ENCODE measurements around the gene CDH23. TPM values are rescaled to one million over a fixed set of nuclear protein-coding genes. Genes with fewer than 3 reads are reported as not detected.

CDH23 gene
- total and polyA plus RNA-seq, 2 donors (not counting 1 experiment from before 2014, with no cell fraction given): 0.37 to 0.89 TPM

DNA sequence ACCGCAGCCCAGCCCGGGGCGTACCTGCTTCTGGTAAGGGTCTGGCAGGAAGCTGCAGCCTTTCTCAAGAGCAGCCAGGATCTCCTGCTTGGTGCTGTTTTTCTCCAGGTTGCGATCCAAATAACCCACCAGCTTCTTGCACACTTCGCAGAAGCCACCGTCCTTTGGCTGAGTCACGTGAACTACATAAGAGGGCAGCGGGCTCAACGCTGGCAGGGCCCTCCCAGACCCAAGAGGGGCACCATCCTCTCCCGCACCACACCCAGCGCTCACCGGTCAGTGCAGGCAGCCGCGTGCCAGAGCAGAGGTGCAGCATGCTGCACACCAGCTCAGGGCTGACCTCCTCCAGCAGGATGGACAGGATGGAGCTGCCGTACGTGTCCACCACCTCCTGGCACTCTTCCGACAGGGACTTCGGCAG is 422.7 kb downstream of the CDH23 start:
- Histone ChIP-seq H3K36me3 (replicated peaks in 1 of 2; ENCODE audit: control extremely low read depth in 1 of 2, control insufficient read depth in 1 of 2, extremely low read depth in 1 of 2, insufficient read depth in 2 of 2, low read length in 1 of 2) (peaks cover 4 to 88% of the 10 kb centered on the region in 2 experiments), H3K9me3 (ENCODE audit: control extremely low read depth in 1 of 3, control insufficient read depth in 2 of 3, insufficient read depth in 1 of 3, low read length in 2 of 3) (no peaks in the 10 kb centered on the region), H2AFZ (ENCODE audit: insufficient read depth, low read depth, low read length, poor library complexity, severe bottlenecking) (no peak overlapping the region), H4K20me1 (ENCODE audit: control insufficient read depth, insufficient read depth, low read length, poor library complexity, severe bottlenecking) (peaks cover 6% of the 10 kb centered on the region), H3K4me3 (ENCODE audit: control extremely low read depth in 1 of 5, extremely low read depth in 1 of 5, insufficient read depth in 1 of 5, low read depth in 2 of 5, low read length in 4 of 5) (no peak overlapping the region), H3K4me2 (replicated peaks; ENCODE audit: low read depth, low read length, poor library complexity, severe bottlenecking) (no peak overlapping the region), H3K27ac (ENCODE audit: low read length in 2 of 2) (no peak overlapping the region), H3K4me1 (ENCODE audit: control insufficient read depth in 2 of 2, insufficient read depth in 2 of 2, low read length in 2 of 2) (no peaks in the 10 kb centered on the region), H3K27me3 (replicated peaks in 1 of 4; ENCODE audit: control extremely low read depth in 1 of 4, control insufficient read depth in 3 of 4, insufficient read depth in 4 of 4, low read length in 3 of 4) (no peaks in the 10 kb centered on the region), H3K9ac (ENCODE audit: low read length) (no peak overlapping the region), H3K79me2 (ENCODE audit: control insufficient read depth, insufficient read depth, low read length) (no peaks in the 10 kb centered on the region)
- Mint-ChIP-seq H3K9me3 (ENCODE audit: insufficient read depth) (no peaks in the 10 kb centered on the region), H3K4me1 (no peaks in the 10 kb centered on the region), H3K4me3 (no peak overlapping the region), H3K27me3 (no peaks in the 10 kb centered on the region), H3K27ac (no peak overlapping the region)
- intact Hi-C loops (cut with micrococcal nuclease): no loop called here
- no peak for DNase-seq
- WGBS (ENCODE audit: insufficient coverage): 98% methylated on average over 18 of the region's 18 CpGs
- ChIA-PET POLR2A (no interaction called here), CTCF (interaction anchor here (1.0 to 1.1 kb wide), 2 partner anchors 11 to 17 kb away, joined by 3 read pairs; no protein-coding TSS in a partner anchor)
- ATAC-seq (ENCODE audit: low read depth): no peak
- TF ChIP-seq CTCF (IDR thresholded peaks at IDR 0.05) (no peak), EZH2 (IDR thresholded peaks at IDR 0.05; ENCODE audit: borderline replicate concordance, insufficient read depth, low read depth, low read length, poor library complexity, severe bottlenecking) (no peak)

DNA sequence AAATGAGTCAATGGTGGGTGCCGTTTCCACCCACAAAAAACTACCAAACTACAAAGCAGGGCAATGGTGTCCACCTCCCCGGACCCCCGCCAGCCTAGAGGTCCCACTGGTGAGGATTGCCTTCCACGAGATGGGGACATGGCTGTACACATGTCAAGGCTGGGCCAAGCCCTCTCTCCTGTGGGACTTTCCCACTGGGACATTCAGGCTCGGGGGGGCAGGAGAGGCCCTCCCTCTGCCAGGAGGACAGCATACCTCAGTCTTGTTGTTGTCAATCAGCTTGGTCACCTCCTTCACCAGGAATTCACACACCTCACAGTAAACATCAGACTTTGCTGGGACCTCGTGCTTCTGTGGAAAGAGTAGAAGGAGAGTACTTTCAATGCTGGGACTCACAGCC is 423.3 kb downstream of the CDH23 start:
- H3K27me3 ChIP-seq (replicated peaks in 1 of 4; ENCODE audit: control extremely low read depth in 1 of 4, control insufficient read depth in 3 of 4, insufficient read depth in 4 of 4, low read length in 3 of 4): no peaks in the 10 kb centered on the region
- intact Hi-C loops (cut with micrococcal nuclease): no loop called here
- no peak overlapping the region for H3K27ac ChIP-seq (ENCODE audit: low read length in 2 of 2)
- no peak overlapping the region for H3K27ac Mint-ChIP-seq
- no peak overlapping the region for H3K4me3 ChIP-seq (ENCODE audit: control extremely low read depth in 1 of 5, extremely low read depth in 1 of 5, insufficient read depth in 1 of 5, low read depth in 2 of 5, low read length in 4 of 5)
- H3K9ac ChIP-seq (ENCODE audit: low read length): no peak overlapping the region
- H3K9me3 Mint-ChIP-seq (ENCODE audit: insufficient read depth): no peaks in the 10 kb centered on the region
- DNase-seq: no peak
- no peaks in the 10 kb centered on the region for H3K9me3 ChIP-seq (ENCODE audit: control extremely low read depth in 1 of 3, control insufficient read depth in 2 of 3, insufficient read depth in 1 of 3, low read length in 2 of 3)
- H3K79me2 ChIP-seq (ENCODE audit: control insufficient read depth, insufficient read depth, low read length): no peaks in the 10 kb centered on the region
- POLR2A ChIA-PET: no interaction called here
- H4K20me1 ChIP-seq (ENCODE audit: control insufficient read depth, insufficient read depth, low read length, poor library complexity, severe bottlenecking): peaks cover 6% of the 10 kb centered on the region
- CTCF ChIA-PET: interaction anchor here (0.9 kb wide), 1 partner anchor 63 kb away, joined by 3 read pairs; no protein-coding TSS in a partner anchor
- no peak overlapping the region for H3K4me3 Mint-ChIP-seq
- H3K4me2 ChIP-seq (replicated peaks; ENCODE audit: low read depth, low read length, poor library complexity, severe bottlenecking): no peak overlapping the region
- WGBS (ENCODE audit: insufficient coverage): 96% methylated on average over 4 of the region's 6 CpGs
- TF ChIP-seq CTCF (IDR thresholded peaks at IDR 0.05): no peak
- TF ChIP-seq EZH2 (IDR thresholded peaks at IDR 0.05; ENCODE audit: borderline replicate concordance, insufficient read depth, low read depth, low read length, poor library complexity, severe bottlenecking): no peak
- no peaks in the 10 kb centered on the region for H3K4me1 ChIP-seq (ENCODE audit: control insufficient read depth in 2 of 2, insufficient read depth in 2 of 2, low read length in 2 of 2)
- no peaks in the 10 kb centered on the region for H3K27me3 Mint-ChIP-seq
- ATAC-seq (ENCODE audit: low read depth): no peak
- H2AFZ ChIP-seq (ENCODE audit: insufficient read depth, low read depth, low read length, poor library complexity, severe bottlenecking): no peak overlapping the region
- peaks cover 6 to 93% of the 10 kb centered on the region in 2 experiments for H3K36me3 ChIP-seq (replicated peaks in 1 of 2; ENCODE audit: control extremely low read depth in 1 of 2, control insufficient read depth in 1 of 2, extremely low read depth in 1 of 2, insufficient read depth in 2 of 2, low read length in 1 of 2)
- no peaks in the 10 kb centered on the region for H3K4me1 Mint-ChIP-seq
